DMS79 (cell line): ENCODE data around the gene PRR20E.
"Not testable (repeated sequence)": the region's sequence is repeated elsewhere in the genome, so short reads cannot be mapped to it uniquely, and the experiment has no call there.

Experiments used
- DNase-seq: peaks from one replicate; lab custom pipeline; 2025; lab: John Stamatoyannopoulos, UW

PRR20E gene

GRCh38 chr13:57166897-57167296 is at the start of gene PRR20E:
TSS of gene PRR20E (plus strand) at chr13:57167197. CDS start at chr13:57167584, 387 bp downstream.
- DNase-seq = not testable (repeated sequence)

DNA sequence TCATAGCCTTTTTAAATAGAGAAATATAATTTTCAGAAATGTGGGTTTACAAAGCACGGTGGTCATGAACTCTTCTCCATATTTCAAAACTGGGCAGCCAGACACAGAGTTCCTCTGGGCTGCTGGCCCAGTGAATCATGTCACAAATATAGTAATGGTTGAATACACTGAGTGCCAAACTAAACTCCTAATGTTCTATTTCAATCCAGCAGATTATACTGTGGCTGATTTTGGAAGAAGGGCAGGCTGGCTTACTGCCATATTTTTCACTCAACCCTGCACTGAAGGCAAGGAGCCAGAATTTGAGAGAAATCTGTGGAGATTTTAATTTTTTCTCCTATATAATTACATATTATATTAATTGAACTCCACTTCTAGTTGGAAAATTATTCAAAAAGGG is 43.3 kb upstream of the PRR20E start:
- DNase-seq = peak; percentile 41

DNA sequence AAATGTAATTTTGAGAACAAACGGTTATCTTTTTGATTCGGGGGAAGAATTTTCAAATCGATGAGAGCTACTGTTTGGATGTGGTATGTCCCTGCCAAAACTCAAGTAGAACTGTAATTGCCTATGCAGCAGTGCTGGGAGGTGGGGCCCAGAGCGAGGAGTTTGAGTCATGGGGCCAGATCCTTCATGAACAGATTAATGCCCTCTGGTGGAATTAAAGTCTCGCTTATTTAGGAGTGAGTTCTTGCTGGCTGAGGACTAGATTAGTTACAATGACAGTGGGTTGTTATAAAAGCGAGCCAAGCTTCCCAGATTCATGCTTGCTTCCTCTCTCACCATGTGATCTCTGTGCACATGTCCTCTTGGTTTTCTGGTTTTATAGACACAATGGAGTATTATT is 38.1 kb upstream of the PRR20E start:
- no peak for DNase-seq

- no peak for DNase-seq
These were observed 30.9 kb upstream of the PRR20E start for GRCh38 chr13:57136093-57136492.

GRCh38 chr13:57137585-57137984 is 29.4 kb upstream of the PRR20E start:
- DNase-seq = no peak

DNA sequence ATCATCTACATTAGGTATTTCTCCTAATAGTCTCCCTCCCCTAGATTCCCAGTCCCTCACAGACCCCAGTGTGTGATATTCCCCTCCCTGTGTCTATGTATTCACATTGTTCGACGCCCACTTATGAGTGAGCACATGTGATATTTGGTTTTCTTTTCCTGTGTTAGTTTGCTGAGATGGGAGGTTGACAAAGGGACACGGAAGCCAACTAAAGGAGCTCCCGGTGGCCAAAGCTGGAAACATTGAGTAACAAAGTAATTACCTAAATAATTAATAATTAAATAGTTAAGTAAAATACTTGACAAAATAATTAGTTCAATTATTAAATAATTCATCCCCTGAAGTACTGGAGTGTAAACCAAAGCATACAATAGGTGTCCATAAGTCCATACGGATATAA is 28.0 kb upstream of the PRR20E start:
- no peak for DNase-seq

GRCh38 chr13:57139781-57140180 is 27.2 kb upstream of the PRR20E start:
- DNase-seq = not testable (repeated sequence)

- not testable (repeated sequence) for DNase-seq
These were observed 26.6 kb upstream of the PRR20E start, which contains the start of gene PRR20A for GRCh38 chr13:57140235-57140968. TSS of gene PRR20A (plus strand) at chr13:57140918. CDS start at chr13:57141305, 387 bp downstream.

DNA sequence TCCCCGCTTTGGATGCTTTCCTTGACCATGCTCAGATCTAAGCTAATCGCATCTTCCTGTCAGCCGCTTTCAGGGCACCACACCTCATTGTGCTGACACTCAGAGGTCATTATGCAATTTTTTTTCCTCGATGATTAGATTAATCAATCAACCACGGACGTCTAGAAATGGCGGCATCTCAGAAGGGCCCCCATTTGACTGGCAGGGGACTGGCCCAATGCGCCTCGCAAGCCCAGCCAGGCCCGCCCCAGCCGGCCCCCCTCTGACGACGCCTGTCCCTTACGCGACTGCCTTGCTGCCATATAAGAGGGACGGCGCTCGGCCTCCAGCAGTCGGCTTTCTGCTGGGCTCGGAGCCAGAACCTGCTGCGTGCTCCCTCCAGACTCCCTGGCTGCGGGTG is 19.8 kb upstream of the PRR20E start, which contains the start of gene PRR20B:
TSS of gene PRR20B (plus strand) at position 301 of the 400 bp plus-strand sequence. CDS start 387 bp downstream, outside the sequence.
- DNase-seq = not testable (repeated sequence)

GRCh38 chr13:57148106-57148505 is 18.9 kb upstream of the PRR20E start:
- DNase-seq = not testable (repeated sequence)

- DNase-seq = not testable (repeated sequence)
These were observed 13.2 kb upstream of the PRR20E start, which contains the start of gene PRR20C for GRCh38 chr13:57153761-57154160. TSS of gene PRR20C (plus strand) at chr13:57154061. CDS start at chr13:57154448, 387 bp downstream.

GRCh38 chr13:57160332-57160731 is 6.7 kb upstream of the PRR20E start, which contains the start of gene PRR20D:
TSS of gene PRR20D (plus strand) at chr13:57160632. CDS start at chr13:57161019, 387 bp downstream.
- not testable (repeated sequence) for DNase-seq

- DNase-seq = no peak
These were observed 24.7 kb downstream of the PRR20E start for GRCh38 chr13:57191667-57192066.

DNA sequence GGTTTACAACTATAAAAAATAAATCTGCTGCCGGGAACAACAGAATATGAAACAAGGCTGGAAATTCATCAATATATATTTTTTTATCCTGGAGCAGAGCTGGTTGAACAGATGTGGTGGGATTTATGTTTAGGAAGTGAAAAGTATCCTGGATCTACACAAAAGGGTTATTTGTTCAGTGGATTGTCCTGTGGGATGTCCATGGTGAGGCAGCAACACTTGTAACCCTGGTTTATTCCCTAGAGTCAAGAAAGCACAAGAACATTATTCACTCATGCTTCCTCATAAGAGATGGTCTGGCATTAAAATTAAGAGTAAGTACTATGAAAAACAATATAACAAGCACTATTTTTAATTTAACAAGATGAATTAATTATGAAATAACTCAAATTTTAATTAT is 46.0 kb downstream of the PRR20E start:
- DNase-seq = no peak
